ENCODE measurements around the gene PSMB1.

- TF ChIP-seq EZH2 (IDR thresholded peaks at IDR 0.05; ENCODE audit: low read depth, unreplicated experiment): no peak
- no peak for TF ChIP-seq POLR2AphosphoS5 (IDR thresholded peaks at IDR 0.05; ENCODE audit: low read depth)
- TF ChIP-seq JUNB (IDR thresholded peaks at IDR 0.05; ENCODE audit: unreplicated experiment): no peak
- TF ChIP-seq ETS1 (IDR thresholded peaks at IDR 0.05): no peak
- TF ChIP-seq EZH2phosphoT487 (IDR thresholded peaks at IDR 0.05; ENCODE audit: unreplicated experiment): no peak
- TF ChIP-seq CREB1 (CRISPR knock-in tag; IDR thresholded peaks at IDR 0.05; ENCODE audit: low read depth): no peak
These were observed 42.5 kb downstream of the PSMB1 start for GRCh38 chr6:170510631-170511030.
